ENCODE data around the gene RHOT1.
"Not testable (repeated sequence)": the region's sequence is repeated elsewhere in the genome, so short reads cannot be mapped to it uniquely, and the experiment has no call there.

Gene RHOT1

GRCh38 chr17:32158870-32159585 is 16.7 kb downstream of the RHOT1 start:
- no peak for DNase-seq (ENCODE audit: low read depth in 1 of 2, low spot score in 1 of 2)

DNA sequence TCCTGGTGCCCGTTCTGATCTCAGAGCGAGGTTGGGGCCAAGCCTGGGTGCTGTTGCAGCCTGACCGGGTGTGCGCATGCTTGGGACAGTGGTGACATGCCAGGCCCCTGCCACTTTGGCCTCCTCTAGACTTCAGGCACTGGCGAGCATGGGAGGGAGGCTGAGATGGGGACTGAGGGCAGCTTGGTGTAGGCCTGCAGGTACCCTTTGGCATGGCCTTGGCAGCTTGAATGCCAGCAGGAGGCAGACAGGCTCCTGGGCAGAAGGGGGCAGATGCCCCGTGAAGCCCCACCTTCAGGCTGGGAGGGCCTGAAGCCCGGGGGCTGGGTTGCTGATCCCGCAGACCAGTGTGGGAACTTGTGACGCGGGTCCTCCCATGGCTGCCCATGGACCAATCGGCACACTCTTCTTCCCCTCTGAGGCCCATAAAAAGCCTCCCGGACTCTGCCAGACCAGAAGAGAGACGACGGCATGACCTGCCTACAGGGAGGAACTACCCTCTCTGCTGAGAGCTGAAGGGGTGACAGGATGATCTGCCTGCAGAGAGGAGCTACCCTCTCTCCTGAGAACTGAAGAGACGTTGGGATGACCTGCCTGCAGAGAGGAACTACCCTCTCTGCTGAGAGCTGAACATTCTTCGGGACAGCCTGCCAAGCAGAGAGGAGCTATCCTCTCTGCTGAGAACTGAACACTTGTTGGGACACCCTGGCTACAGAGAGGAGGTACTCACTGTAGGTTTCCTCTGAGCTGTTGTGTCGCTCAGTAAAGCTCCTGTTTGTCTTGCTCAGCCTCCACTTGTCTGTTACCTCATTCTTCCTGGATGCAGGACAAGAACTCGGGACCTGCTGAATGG is 17.5 kb downstream of the RHOT1 start:
- no peak for DNase-seq (ENCODE audit: low read depth in 1 of 2, low spot score in 1 of 2)

- DNase-seq (ENCODE audit: low read depth in 1 of 2, low spot score in 1 of 2) = no peak
Observed at GRCh38 chr17:32160526-32160925, 18.2 kb downstream of the RHOT1 start.

DNA sequence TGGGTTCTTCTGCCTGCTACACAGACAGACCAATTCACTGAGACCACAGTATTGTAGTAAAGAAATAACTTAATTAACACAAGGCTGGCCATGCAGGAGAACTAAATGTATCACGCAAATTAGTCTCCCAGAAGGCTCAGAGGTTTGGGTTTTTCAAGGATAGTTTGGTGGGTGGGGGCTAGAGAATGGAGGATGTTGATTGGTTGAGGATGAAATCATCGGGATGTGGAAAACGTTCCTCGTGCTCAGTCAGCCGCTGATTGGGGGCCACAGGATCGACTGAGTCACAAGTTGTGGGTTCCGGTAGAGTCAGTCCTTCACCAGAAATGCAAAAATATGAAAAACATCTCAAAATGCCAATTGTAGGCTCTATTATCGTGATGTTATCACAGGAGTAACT is 18.7 kb downstream of the RHOT1 start:
- no peak for DNase-seq (ENCODE audit: low read depth in 1 of 2, low spot score in 1 of 2)

DNA sequence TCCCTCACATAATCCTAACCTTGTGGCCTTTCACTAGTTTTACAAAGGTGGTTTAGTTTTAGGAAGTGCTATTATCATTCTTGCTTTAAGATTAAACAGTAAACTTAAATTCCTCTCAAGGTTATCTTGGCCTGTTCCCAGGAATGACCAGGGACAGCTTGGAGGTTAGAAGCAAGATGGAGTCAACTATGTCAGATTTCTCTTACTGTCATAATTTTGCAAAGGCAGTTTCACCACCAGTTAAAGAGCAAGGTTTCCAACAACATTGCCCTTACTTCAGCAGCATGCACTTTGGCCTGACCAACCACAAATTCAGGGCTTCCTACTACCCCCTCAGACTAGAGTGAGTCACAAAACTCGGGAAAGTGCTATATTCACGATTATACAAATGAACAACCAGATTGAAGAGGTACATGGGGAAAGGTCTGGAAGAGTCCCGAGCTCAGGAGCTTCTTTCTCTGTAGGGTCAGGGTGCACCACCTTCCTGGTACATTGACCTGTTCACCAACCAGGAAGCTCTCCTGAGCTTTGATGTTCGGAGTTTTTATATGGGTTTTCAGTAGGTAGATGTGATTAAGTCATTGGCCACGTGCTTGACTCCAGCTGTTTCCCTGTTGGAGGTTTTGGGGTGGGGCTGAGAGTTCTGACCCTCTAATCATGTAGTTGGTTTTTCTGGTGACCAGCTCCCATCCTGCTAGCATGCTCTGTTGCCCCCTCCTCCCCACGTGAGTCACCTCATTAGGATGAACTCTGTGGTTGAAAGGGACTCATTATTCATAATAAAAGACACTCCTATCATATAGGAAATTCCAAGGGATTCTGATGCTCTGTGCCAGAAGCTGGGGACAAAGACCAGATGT is 19.4 kb downstream of the RHOT1 start:
- no peak for DNase-seq (ENCODE audit: low read depth in 1 of 2, low spot score in 1 of 2)

DNA sequence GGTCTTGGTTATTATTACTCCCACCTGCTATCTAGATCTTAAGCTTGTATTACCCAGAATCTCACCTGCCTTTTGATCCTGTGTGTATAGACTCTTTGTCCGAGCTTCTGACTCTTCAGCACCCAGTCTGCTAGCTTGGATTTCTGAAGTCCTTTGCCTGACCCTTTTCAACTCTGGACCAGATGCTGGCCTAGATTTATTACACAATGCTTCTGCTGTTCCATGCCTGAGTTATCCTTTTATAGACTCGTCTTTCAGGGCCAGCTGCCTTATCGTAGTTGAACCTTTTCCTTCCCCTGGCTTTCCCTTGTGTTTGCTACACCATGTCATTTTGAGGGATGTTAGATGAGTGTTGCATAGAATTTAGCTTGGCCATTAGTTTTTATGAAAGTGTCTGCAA is 32.6 kb downstream of the RHOT1 start:
- no peak for DNase-seq (ENCODE audit: low read depth in 1 of 2, low spot score in 1 of 2)

- DNase-seq (ENCODE audit: low read depth in 1 of 2, low spot score in 1 of 2) = not testable (repeated sequence)
Observed at GRCh38 chr17:32178679-32179078, 36.4 kb downstream of the RHOT1 start.

DNA sequence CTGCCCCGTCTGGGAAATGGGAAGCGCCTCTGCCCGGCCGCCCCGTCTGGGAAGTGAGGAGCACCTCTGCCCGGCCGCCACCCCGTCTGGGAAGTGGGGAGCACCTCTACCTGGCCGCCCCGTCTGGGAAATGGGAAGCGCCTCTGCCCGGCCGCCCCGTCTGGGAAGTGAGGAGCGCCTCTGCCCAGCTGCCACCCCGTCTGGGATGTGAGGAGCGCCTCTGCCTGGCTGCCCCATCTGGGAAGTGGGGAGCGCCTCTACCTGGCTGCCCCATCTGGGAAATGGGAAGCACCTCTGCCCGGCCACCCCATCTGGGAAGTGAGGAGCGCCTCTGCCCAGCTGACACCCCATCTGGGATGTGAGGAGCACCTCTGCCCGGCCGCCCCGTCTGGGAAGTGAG is 36.8 kb downstream of the RHOT1 start:
- DNase-seq (ENCODE audit: low read depth in 1 of 2, low spot score in 1 of 2) = not testable (repeated sequence)

DNA sequence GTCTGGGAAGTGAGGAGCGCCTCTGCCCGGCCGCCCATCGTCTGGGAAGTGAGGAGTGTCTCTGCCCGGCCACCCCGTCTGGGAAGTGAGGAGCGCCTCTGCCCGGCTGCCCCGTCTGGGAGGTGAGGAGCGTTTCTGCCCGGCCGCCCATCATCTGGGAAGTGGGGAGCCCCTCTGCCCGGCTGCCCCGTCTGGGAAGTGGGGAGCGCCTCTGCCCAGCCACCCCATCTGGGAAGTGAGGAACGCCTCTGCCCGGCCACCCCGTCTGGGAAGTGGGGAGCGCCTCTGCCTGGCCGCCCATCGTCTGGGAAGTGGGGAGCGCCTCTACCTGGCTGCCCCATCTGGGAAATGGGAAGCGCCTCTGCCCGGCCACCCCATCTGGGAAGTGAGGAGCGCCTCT is 37.2 kb downstream of the RHOT1 start:
- DNase-seq (ENCODE audit: low read depth in 1 of 2, low spot score in 1 of 2) = not testable (repeated sequence)

DNA sequence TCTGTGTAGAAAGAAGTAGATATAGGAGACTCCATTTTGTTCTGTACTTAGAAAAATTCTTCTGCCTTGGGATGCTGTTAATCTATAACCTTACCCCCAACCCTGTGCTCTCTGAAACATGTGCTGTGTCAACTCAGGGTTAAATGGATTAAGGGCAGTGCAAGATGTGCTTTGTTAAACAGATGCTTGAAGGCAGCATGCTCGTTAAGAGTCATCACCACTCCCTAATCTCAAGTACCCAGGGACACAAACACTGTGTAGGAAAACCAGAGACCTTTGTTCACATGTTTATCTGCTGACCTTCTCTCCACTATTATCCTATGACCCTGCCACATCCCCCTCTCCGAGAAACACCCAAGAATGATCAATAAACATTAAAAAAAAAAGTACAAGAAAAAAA is 38.0 kb downstream of the RHOT1 start:
- not testable (repeated sequence) for DNase-seq (ENCODE audit: low read depth in 1 of 2, low spot score in 1 of 2)

GRCh38 chr17:32185875-32186274 is 43.6 kb downstream of the RHOT1 start:
- DNase-seq (ENCODE audit: low read depth in 1 of 2, low spot score in 1 of 2) = no peak

DNA sequence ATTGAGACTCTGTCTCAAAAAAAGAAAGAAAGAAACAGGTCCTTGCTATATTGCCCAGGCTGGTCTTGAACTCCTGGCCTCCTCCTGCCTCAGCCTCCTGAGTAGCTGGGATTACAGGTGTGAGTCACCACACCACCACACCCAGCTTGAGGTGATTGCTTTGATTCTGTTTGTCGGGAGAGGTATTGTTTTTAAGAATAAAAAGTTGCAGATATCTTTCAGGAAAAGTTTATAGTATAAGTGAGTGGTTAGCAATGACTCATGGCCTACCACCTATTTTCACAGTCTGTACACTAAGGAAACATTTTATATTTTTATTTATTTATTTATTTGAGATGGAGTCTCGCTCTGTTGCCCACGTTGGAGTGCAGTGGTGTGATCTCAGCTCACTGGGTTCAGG is 45.0 kb downstream of the RHOT1 start:
- no peak for DNase-seq (ENCODE audit: low read depth in 1 of 2, low spot score in 1 of 2)

- DNase-seq (ENCODE audit: low read depth in 1 of 2, low spot score in 1 of 2) = no peak
Observed at GRCh38 chr17:32189343-32189742, 47.0 kb downstream of the RHOT1 start.

DNA sequence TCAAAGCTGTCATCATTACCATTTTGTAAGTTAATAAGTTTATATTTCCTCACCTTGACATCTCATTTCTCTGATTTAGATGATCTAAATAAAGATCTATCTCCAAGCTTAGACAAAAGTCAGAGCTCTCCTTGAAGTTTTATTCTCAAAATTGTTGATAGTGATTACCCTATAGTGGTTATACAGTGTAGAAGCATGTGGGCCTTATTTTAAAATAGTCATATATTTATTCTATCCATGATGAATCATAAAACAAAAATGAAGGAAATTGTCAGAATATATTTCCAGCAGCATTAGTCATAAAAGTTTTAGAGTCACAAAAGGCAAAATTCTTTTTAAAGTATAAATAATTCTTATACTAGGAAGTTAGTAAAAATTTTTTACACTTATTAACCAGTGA is 49.0 kb downstream of the RHOT1 start:
- DNase-seq (ENCODE audit: low read depth in 1 of 2, low spot score in 1 of 2) = no peak

DNA sequence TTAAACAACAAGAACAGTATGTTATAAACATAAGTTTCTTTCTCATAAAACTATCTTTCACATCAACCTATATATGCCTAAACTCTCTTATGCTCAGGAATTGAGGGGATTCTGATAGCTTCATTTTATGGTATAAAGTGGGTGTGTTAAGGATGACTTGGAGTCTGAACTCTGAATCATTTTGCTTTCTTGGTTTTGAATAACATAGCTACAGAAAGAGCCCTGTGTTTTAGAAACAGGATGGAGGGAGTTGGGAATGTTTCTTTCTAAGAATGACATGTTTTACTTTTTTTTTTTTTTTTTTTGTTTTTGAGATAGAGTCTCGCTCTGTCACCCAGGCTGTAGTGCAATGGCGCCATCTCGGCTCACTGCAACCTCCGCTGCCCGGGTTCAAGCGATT is 50.1 kb downstream of the RHOT1 start:
- no peak for DNase-seq (ENCODE audit: low read depth in 1 of 2, low spot score in 1 of 2)

DNA sequence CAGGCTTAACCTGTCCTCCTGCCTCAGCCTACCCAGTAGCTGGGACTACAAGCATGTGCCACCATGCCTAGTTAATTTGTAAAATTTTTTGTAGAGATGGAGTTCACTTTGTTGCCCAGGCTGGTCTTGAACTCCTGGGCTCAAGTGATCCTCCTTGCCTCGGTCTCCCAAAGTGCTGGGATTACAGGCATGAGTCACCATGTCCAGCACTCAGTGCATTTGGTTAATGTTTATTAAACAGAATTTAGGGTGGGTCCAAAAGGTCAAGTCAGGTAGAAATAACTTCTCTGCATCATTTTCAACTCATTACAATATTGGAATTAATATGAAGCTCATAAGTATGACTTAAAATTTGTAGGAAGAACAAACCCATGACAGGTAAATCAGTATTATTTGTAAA is 55.7 kb downstream of the RHOT1 start:
- no peak for DNase-seq (ENCODE audit: low read depth in 1 of 2, low spot score in 1 of 2)

- no peak for DNase-seq (ENCODE audit: low read depth in 1 of 2, low spot score in 1 of 2)
Observed at GRCh38 chr17:32206861-32207260, 64.6 kb downstream of the RHOT1 start.

GRCh38 chr17:32208436-32208835 is 66.1 kb downstream of the RHOT1 start:
- DNase-seq (ENCODE audit: low read depth in 1 of 2, low spot score in 1 of 2) = no peak

GRCh38 chr17:32209608-32210007 is 67.3 kb downstream of the RHOT1 start:
- DNase-seq (ENCODE audit: low read depth in 1 of 2, low spot score in 1 of 2) = no peak

DNA sequence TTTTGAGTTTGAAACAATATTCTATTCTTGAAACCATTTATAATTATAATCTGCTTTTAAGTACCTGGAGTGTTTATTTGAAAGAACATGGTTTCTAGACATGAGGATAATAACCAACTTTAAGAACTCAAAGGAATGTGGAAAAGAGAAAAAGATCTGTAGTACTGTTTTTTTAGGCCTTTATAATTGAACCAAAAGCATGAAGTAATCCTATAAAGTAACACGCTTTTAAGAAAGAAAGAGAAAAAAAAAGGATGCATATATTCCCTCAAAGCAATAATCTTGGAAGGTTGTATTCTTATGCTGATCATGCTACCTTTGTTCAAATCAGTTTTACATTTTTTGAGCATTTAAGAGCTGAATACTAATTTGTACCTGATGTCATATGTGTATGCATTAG is 69.4 kb downstream of the RHOT1 start:
- DNase-seq (ENCODE audit: low read depth in 1 of 2, low spot score in 1 of 2) = no peak

DNA sequence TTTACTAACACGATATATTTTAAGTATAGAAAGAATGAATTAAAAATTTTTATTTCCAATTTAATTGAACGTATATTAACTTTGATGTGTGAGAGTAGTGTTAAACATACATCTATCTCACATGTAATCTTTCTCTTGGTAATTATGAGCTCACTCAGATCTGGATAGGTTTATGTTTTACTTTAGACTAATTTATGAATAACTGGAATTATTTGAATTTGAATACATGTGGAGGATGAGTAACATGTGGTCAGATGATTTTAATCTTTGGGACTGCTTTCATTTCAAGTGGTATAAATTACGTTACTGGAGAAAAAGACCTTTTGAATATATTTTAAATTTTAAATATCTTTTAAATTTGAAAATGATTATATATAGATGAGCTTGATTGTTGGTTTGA is 73.4 kb downstream of the RHOT1 start:
- DNase-seq (ENCODE audit: low read depth in 1 of 2, low spot score in 1 of 2) = no peak

DNA sequence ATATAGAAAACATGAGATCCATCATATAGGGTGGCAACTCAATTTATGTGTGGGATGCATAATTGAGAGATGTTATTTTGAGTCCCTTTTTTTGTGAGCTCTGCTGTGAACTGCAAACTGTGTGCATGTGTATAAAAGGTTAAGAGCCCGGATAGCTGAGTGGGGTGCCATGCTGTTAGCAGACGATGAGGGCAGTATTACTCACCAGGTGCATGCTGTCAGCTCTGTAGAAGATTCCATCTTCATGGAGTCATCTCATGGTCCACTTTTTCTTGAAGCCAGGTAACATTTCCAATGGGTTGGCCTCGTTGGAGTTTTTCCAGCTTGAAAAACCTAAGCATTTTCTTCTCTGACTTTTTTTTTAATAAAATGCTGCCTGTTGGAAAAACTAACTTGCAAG is 80.3 kb downstream of the RHOT1 start:
- no peak for DNase-seq (ENCODE audit: low read depth in 1 of 2, low spot score in 1 of 2)

All from activated CD4-positive, alpha-beta T cell treated with anti-CD3 and anti-CD28 coated beads, Interleukin-2, amount 50 U/mL, for 24 hours (primary cell).